Activated naive CD8-positive, alpha-beta T cell (primary cell): ENCODE measurements around the gene CCDC12.

ENCODE experiments used
- H3K27ac Mint-ChIP-seq: one replicate; pipeline ENCODE4 v1.8.0; 2021; ENCODE audit warnings: mixed read lengths
- H3K27me3 Mint-ChIP-seq: one replicate; pipeline ENCODE4 v1.8.0; 2021; ENCODE audit warnings: mixed read lengths
- H3K36me3 Mint-ChIP-seq: one replicate; pipeline ENCODE4 v1.8.0; 2021; ENCODE audit warnings: mixed read lengths
- H3K4me1 Mint-ChIP-seq: one replicate; pipeline ENCODE4 v1.8.0; 2021; ENCODE audit warnings: low read depth, mixed read lengths
- H3K4me3 Mint-ChIP-seq: one replicate; pipeline ENCODE4 v1.8.0; 2021; ENCODE audit warnings: mild to moderate bottlenecking, mixed read lengths
- H3K9me3 Mint-ChIP-seq: one replicate; pipeline ENCODE4 v1.8.0; 2021; ENCODE audit warnings: low read depth, mixed read lengths

The CCDC12 gene

DNA sequence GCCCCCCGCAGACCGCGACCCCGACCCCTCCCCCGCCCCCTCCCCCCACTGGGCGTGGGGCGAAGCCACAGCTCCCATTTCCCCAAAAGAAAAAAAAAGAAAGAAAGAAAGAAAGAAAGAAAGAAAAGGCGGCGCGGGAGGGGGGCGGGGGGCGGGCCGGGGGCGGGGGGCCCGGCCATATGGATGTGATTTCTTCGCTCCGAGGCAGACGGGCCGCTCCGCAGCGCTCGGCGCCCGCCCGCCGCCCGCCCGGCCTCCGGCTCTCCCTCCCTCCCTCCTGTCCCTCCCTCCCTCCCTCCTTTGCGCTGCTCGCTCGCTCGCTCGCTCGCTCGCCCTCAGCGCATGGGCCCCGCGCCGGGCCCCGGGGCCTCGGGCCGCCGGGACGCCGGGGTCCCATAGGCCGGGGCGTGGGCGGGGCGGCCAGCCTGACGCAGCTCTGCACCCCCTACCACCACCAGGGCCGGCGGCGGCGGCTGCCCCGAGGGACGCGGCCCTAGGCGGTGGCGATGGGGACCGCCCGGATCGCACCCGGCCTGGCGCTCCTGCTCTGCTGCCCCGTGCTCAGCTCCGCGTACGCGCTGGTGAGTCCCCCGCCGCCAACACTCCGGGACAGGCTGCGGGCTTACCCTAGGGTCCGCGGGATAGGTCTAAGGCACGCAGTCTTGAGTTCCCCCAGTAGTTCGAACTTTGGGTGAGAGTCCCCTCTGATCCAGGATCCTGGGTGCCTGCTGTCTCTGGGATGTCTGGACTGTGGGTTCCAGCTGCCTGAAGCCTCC is 93.3 kb downstream of the CCDC12 start:
- H3K4me3 Mint-ChIP-seq, result peak overlapping the region; percentile 57
- no peak overlapping the region for H3K27ac Mint-ChIP-seq
- no peaks in the 10 kb centered on the region for H3K9me3 Mint-ChIP-seq
- H3K4me1 Mint-ChIP-seq, result peaks cover 9% of the 10 kb centered on the region
- peaks cover 26% of the 10 kb centered on the region for H3K27me3 Mint-ChIP-seq
- peaks cover 3% of the 10 kb centered on the region for H3K36me3 Mint-ChIP-seq

DNA sequence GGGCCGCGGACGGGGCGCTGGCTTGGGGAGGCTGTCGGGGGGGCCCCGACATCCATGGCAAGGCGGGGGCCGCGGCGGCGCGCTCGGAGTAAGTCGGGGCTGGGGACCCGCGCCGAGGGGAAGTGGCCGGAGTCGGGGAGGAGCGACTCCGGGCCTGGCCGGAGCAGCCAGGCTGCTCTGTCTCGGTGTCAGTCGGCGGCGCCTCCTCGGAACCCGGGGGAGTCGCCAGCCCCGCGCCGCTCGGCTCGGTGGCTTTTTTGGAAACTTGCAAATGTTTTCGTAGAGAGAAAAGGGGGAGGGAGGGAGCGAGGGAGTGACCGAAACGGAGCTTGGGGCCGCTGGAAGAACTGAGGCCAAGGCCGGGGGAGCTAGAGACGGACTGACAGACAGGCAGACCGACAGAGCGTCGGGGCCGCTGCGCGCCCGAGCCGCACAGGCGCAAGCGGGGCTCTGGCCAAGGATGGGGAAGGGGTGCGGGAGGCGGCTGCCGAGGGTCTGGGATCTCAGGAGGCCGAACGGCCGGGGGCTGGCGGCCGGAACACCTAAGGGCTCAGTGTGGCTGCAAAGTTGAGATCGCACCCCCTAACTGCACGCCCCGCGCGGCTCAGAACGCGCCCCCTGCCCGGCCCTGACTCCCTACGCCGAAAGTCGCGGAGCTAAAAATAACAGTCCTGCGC is 94.0 kb downstream of the CCDC12 start:
- H3K27ac Mint-ChIP-seq, result no peak overlapping the region

DNA sequence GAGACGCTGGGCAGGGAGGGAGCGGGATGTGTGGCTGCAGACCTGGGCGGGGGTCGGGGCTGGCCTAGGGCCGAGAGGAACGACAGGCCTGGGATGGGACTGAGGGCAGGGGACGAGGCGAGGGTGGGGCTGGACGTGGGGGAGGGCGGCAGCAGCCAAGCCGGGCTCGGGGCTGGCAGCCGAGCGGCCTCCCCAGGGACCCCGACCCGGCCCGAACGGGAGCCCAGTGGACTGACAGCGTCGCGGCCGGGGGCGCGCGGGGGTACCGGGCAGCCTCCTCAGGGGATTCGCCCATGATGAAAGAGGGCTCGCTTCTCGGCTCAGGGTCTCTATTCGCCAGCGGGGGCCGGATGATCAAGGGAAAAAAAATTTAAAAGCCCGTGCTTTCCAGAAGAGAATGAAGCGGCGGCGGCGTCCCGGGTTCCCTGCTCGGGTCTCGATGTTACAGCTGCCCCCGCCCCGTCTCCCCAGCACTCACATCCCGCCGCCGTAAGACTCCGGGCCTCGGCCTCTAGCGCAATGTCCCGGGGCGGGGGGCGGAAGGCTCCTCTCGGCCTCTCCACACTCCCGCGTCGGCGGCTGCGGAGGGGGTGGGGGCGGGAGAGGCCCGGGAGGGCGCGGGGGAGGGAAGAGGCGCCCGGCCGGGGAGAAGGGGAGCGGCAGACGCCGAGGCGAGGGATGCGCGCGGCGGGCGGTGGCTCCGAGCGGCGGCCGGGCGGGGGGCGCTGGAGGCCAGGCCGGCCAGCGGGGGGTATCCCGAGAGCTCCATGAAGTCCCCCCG is 94.8 kb downstream of the CCDC12 start:
- Mint-ChIP-seq H3K27ac (no peak overlapping the region), H3K4me1 (peaks cover 9% of the 10 kb centered on the region), H3K36me3 (peaks cover 3% of the 10 kb centered on the region), H3K4me3 (peak overlapping the region; percentile 67), H3K27me3 (peaks cover 25% of the 10 kb centered on the region), H3K9me3 (no peaks in the 10 kb centered on the region)

More for the DNA sequence above, 94.0 kb downstream of the CCDC12 start:
- Mint-ChIP-seq H3K9me3 (no peaks in the 10 kb centered on the region), H3K36me3 (peaks cover 3% of the 10 kb centered on the region), H3K27me3 (peaks cover 26% of the 10 kb centered on the region), H3K4me1 (peaks cover 9% of the 10 kb centered on the region), H3K4me3 (peak overlapping the region; percentile 76)

DNA sequence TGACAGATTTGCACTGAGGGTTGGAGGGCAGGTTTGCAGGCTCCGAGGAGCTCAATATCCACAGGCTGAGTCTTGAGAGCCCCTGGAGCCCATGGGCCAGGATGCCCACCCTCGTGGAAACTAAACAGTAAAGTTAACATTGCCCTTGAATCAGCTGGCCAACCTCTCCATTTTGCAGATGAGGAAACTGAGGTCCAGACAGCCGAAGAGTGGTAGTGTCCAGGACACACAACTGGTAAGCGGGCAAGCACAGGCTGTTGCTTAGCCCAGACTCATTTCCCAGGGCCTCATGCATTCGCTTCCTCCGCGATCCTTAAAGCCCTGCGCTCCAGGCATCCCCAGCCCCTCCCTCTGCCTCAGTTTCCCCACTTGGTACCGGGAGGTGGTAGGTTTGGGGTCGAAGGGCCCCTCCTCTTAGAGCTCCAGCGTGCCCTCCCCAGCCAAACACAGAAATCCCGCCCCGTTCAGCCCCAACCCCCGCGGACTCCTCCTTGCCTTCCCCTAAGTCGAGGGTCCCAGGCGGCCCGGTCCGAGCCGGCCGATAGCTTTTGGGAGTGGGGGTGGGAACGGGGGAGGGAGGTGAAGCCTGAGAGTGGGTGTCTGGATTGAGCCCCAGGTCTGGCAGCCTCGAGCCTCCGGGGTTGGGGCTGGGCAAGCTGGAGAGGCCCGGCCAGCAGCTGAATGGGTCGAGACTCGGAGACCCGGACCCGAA is 95.5 kb downstream of the CCDC12 start:
- Mint-ChIP-seq H3K27ac (no peak overlapping the region), H3K4me3 (peak overlapping the region; percentile 69), H3K9me3 (no peaks in the 10 kb centered on the region), H3K36me3 (peaks cover 3% of the 10 kb centered on the region), H3K27me3 (peaks cover 25% of the 10 kb centered on the region), H3K4me1 (peaks cover 9% of the 10 kb centered on the region)

DNA sequence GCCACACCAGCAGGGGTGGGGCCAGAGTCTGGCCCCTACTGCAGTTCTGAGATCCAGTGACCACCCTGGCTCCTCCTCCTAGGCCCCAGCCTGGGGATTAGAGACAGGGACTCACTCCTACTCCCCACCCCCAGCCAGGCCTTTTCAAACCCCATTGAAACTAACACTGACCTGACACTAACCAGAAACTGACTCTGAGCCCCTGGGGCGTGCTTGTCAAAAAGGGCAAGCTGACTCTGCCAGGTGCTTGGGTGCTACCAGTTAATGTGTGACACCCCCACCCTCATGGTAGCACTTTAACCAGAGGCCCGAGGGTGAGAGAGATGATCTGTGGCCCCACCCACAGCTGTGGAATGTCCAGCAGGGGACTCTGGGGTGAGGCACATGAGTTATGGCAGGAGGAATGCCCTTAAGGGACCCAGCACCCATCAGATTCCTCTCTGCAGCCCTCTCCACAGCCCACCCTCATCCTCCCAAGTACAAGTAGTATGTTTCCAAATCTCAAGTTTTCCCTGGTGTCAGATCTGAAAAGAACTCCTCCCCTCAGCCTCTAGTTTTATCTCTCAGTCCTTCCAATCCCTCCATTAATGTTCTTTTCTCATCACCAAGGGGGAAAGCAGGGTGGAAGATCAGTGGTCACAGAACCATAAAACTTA is 97.6 kb downstream of the CCDC12 start:
- peaks cover 3% of the 10 kb centered on the region for H3K36me3 Mint-ChIP-seq
- H3K4me1 Mint-ChIP-seq, result peaks cover 13% of the 10 kb centered on the region
- no peaks in the 10 kb centered on the region for H3K9me3 Mint-ChIP-seq
- no peak overlapping the region for H3K4me3 Mint-ChIP-seq
- no peak overlapping the region for H3K27ac Mint-ChIP-seq
- H3K27me3 Mint-ChIP-seq, result peaks cover 18% of the 10 kb centered on the region

DNA sequence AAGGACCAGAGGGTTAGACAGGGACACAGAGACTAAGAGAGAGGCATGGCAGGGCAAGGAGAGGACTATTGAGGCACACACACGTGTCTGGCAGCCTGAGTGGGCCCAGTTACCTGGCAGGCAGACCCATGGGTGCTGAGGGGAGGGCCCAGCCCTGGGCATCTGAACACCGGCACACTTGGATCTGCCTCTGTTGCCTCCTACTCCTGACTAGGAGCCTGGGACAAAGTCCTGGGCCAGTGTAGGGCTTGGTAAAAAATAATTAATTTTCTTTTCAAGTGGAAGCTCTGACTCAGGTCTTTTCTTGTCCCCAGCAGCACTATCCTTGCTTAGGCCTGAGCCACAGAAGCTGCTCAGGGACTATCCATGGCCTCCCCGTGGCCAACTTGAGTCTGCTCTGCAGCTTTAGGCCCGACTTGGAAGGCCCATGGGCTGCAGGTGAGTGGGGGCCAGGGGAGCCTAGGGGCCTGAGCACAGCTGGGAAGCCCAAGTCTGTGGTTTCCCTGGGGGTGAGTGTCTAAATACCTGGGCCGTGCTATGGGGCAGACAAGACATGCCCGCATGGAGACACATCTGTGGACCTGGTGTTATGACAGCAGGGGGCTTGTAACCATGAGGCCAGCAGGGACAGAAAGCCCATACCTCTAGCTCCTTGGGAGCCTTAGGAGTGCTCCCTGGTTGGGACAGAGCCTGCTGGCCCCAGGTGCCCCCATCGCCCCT is 99.0 kb downstream of the CCDC12 start, which contains the start of gene PTH1R:
Gene PTH1R (plus strand): TSS at position 316 of the 720 bp plus-strand sequence. CDS start 5,839 bp downstream, outside the sequence.
- no peak within 1 kb of the TSS for H3K27ac Mint-ChIP-seq
- H3K9me3 Mint-ChIP-seq, result no peaks in the 10 kb centered on the region
- peaks cover 3% of the 10 kb centered on the region for H3K36me3 Mint-ChIP-seq
- H3K27me3 Mint-ChIP-seq, result peaks cover 17% of the 10 kb centered on the region
- H3K4me3 Mint-ChIP-seq, result no peak within 1 kb of the TSS
- H3K4me1 Mint-ChIP-seq, result peaks cover 16% of the 10 kb centered on the region

DNA sequence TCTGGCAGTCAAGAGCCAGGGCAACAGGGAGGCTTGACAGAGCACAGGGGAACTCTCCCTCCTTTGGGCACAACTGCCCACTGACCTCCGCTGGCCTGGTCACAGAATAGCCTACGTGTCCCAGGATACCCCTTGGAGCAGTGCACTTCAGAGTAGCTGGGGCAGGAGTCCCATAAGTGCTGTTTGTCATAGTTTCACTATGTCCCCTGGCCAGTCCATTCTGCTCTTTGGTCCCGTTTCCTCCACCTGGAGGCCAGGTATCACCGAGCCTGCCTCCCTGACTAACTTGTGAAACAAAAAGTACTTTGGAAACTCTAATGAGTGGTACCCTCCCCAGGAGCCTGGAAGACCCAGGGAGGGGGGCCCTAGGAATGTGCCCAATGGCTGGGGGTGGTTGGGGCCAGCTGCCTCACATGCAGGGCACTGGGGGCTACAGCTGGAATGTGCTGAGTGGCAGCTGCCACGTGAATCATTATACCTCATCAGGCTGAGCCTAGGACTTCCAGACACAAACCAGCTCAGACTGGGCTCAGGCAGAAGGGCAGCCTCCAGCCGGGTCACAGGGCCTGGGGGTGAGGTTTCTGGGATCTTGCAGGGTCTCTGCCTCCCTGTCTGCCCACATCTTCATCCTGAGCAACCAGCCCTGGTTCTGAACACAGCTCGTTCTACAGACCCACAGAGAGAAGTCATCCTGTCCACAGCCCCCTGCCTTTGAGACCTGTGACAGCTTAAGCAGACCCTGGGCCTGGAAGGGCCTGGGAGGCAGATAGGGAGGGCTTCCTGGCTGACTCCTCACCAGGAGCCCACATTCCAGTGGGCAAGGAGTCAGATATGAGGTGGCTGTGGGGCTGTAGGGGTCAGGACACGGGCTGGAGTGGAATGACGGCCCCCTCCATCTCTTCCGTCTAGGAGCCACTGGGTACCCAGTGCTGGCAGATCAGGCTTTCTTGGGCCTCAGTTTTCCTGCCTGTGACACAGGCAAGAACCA is 99.9 kb downstream of the CCDC12 start:
- H3K36me3 Mint-ChIP-seq, result peaks cover 3% of the 10 kb centered on the region
- no peak overlapping the region for H3K4me3 Mint-ChIP-seq
- no peaks in the 10 kb centered on the region for H3K9me3 Mint-ChIP-seq
- H3K4me1 Mint-ChIP-seq, result peaks cover 15% of the 10 kb centered on the region
- peaks cover 17% of the 10 kb centered on the region for H3K27me3 Mint-ChIP-seq
- H3K27ac Mint-ChIP-seq, result no peak overlapping the region

DNA sequence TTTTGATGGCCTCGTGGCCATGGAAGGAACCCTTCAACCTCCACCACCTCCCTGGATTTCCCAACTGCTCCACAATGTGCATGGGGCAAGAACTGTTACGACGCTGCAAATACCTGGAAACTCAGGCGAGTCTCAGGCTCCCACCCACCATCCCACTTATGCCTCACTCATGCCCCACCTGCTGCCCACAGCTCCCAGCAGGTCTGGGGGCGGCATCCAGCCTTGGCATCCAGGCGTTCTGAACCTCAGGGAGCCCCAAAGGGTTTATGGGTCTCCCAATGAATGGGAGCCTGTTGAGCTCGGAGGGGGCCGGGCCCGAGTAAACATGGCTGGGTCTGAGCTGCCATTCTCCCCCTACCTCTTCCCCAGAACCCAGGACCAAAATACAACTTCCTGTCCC is 101.0 kb downstream of the CCDC12 start:
- H3K36me3 Mint-ChIP-seq, result peaks cover 3% of the 10 kb centered on the region
- H3K4me1 Mint-ChIP-seq, result peaks cover 15% of the 10 kb centered on the region
- no peaks in the 10 kb centered on the region for H3K9me3 Mint-ChIP-seq

DNA sequence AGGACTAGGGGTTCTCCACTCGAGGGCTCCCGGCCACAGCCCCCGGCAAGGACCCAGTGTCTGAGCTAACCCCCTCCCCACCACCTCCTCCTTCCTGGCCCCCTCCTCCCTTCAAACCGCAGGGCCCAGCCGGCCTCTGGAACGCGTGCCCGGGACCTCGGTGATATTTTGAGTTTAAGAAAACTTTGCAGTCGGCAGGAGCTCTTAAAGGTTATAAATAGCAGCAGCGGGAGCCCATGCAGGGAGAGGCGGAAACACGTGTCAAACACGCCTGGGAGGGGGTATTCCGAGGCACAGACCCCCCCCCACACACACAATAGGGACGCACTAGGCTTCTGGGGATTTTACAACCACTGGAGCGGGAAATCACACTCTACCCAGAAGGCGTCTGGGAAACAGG is 102.1 kb downstream of the CCDC12 start:
- Mint-ChIP-seq H3K27ac (no peak overlapping the region), H3K27me3 (peaks cover 5% of the 10 kb centered on the region)

More for the DNA sequence above, 101.0 kb downstream of the CCDC12 start:
- Mint-ChIP-seq H3K27me3 (peaks cover 15% of the 10 kb centered on the region), H3K27ac (no peak overlapping the region), H3K4me3 (no peak overlapping the region)

DNA sequence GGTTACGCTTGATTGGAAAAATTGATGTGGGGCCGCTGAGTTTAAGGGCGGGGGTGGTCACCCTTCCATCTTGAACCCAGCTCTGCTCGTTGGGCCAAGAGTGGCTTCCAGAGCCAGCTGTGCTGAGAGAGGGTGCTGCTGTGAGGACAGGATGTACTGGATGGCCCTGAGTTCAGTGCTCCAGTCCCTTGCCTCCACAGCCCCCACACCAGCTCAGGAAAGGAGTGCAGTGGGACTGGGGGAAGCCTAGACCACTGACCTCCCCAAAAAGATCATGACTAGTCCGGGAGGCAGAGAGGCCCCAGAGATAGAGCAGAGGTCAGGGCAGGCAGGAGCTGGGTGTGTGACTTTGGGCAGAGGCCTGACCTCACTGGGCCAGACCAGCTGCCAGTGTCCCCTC is 103.0 kb downstream of the CCDC12 start:
- Mint-ChIP-seq H3K27me3 (peaks cover 2% of the 10 kb centered on the region), H3K27ac (no peak overlapping the region), H3K4me3 (no peak overlapping the region), H3K4me1 (peaks cover 11% of the 10 kb centered on the region), H3K9me3 (no peaks in the 10 kb centered on the region), H3K36me3 (no peaks in the 10 kb centered on the region)

More for the DNA sequence above, 102.1 kb downstream of the CCDC12 start:
- no peaks in the 10 kb centered on the region for H3K36me3 Mint-ChIP-seq
- no peaks in the 10 kb centered on the region for H3K9me3 Mint-ChIP-seq
- H3K4me3 Mint-ChIP-seq, result no peak overlapping the region
- H3K4me1 Mint-ChIP-seq, result peaks cover 11% of the 10 kb centered on the region
